Dermis microvascular lymphatic vessel endothelial cell (primary cell): ENCODE measurements around the gene LCE6A. TPM values are rescaled to one million over a fixed set of nuclear protein-coding genes. Genes with fewer than 3 reads are reported as not detected.

ENCODE experiments used
- DNase-seq, 2 donors: peaks; one replicate each; pipeline versions ENCODE4 v3.0.0 to v3.0.0-alpha.2; 2010; ENCODE audit warnings: low read depth in 2 of 2
- total RNA-seq: library from RNA; depleted of rRNA; stranded (reverse); fragments of >200 nt; gene quantifications from 2 replicates; pipeline ENCODE4 v1.2.1, GENCODE V29; 2014

The LCE6A gene
- total RNA-seq, 1 donor from 2014 or later, result not detected

GRCh38 chr1:152873495-152873894, 30.8 kb downstream of the LCE6A start:
- no peak for DNase-seq

- DNase-seq, result no peak
These were observed 34.2 kb downstream of the LCE6A start for GRCh38 chr1:152876827-152877226.

GRCh38 chr1:152878042-152878441, 35.4 kb downstream of the LCE6A start, which contains the start of gene SMCP:
Gene SMCP, plus strand, starts transcription at chr1:152878322. Its CDS starts 6,101 bp downstream, at chr1:152884423.
- DNase-seq, result no peak

- no peak for DNase-seq
These were observed 37.0 kb downstream of the LCE6A start for GRCh38 chr1:152879559-152880198.

- DNase-seq, result no peak
These were observed 37.7 kb downstream of the LCE6A start for GRCh38 chr1:152880316-152880715.

GRCh38 chr1:152880907-152881306, 38.3 kb downstream of the LCE6A start:
- DNase-seq, result no peak

GRCh38 chr1:152884085-152884484, 41.4 kb downstream of the LCE6A start:
- no peak for DNase-seq

- no peak for DNase-seq
These were observed 41.9 kb downstream of the LCE6A start for GRCh38 chr1:152884506-152884905.

GRCh38 chr1:152884966-152885624, 42.4 kb downstream of the LCE6A start:
- no peak for DNase-seq

- no peak for DNase-seq
These were observed 43.4 kb downstream of the LCE6A start for GRCh38 chr1:152886085-152886484.

GRCh38 chr1:152886758-152887409, 44.2 kb downstream of the LCE6A start:
- no peak for DNase-seq

GRCh38 chr1:152888126-152888525, 45.5 kb downstream of the LCE6A start:
- DNase-seq, result no peak

Other genes with a start within 250 kb of the LCE6A start
- gene LCE3C, start 242.6 kb upstream of the LCE6A start, total RNA-seq, result not detected in 2 replicates
- gene LCE3B, start 229.0 kb upstream of the LCE6A start, total RNA-seq, result not detected in 2 replicates
- gene LCE3A, start 219.8 kb upstream of the LCE6A start, total RNA-seq, result not detected in 2 replicates
- gene LCE2D, start 179.5 kb upstream of the LCE6A start, total RNA-seq, result not detected in 2 replicates
- gene LCE2C, start 167.6 kb upstream of the LCE6A start, total RNA-seq, result not detected in 2 replicates
- not detected in 2 replicates for gene LCE2B, start 156.7 kb upstream of the LCE6A start, total RNA-seq
- not detected in 2 replicates for gene LCE2A, start 144.5 kb upstream of the LCE6A start, total RNA-seq
- not detected in 2 replicates for gene LCE4A, start 134.7 kb upstream of the LCE6A start, total RNA-seq
- gene KPRP, start 84.8 kb upstream of the LCE6A start, total RNA-seq, result not detected in 2 replicates
- not detected in 2 replicates for gene LCE1F, start 67.7 kb upstream of the LCE6A start, total RNA-seq
- not detected in 2 replicates for gene LCE1E, start 56.6 kb upstream of the LCE6A start, total RNA-seq
- not detected in 2 replicates for gene LCE1D, start 46.1 kb upstream of the LCE6A start, total RNA-seq
- gene LCE1C, start 36.2 kb upstream of the LCE6A start, total RNA-seq, result not detected in 2 replicates
- not detected in 2 replicates for gene LCE1B, start 30.9 kb upstream of the LCE6A start, total RNA-seq
- not detected in 2 replicates for gene LCE1A, start 15.4 kb upstream of the LCE6A start, total RNA-seq
- gene LCE7A, start 17.1 kb downstream of the LCE6A start, total RNA-seq, result not detected in 2 replicates
- not detected in 2 replicates for gene SMCP, start 35.5 kb downstream of the LCE6A start, total RNA-seq
- not detected in 2 replicates for gene IVL, start 65.7 kb downstream of the LCE6A start, total RNA-seq
- gene SPRR5, start 104.3 kb downstream of the LCE6A start, total RNA-seq, result not detected in 2 replicates
- not detected in 2 replicates for gene SPRR4, start 127.8 kb downstream of the LCE6A start, total RNA-seq
- gene SPRR1A, start 141.2 kb downstream of the LCE6A start, total RNA-seq, result not detected in 2 replicates
- not detected in 2 replicates for gene SPRR3, start 158.9 kb downstream of the LCE6A start, total RNA-seq
- gene SPRR1B, start 188.3 kb downstream of the LCE6A start, total RNA-seq, result not detected in 2 replicates
- gene SPRR2D, start 198.3 kb downstream of the LCE6A start, total RNA-seq, result not detected in 2 replicates
- not detected in 2 replicates for gene SPRR2A, start 214.7 kb downstream of the LCE6A start, total RNA-seq
- gene SPRR2B, start 228.8 kb downstream of the LCE6A start, total RNA-seq, result not detected in 2 replicates